Epithelial cell of proximal tubule (primary cell): ENCODE measurements around the gene HMBS. TPM values are rescaled to one million over a fixed set of nuclear protein-coding genes. Genes with fewer than 3 reads are reported as not detected.

ENCODE experiments used
- DNase-seq: peaks from one replicate; pipeline ENCODE4 v3.0.0-alpha.2; 2011; ENCODE audit warnings: low read depth
- H3K4me3 ChIP-seq: 2 replicates; pipeline ENCODE4 v1.5.1; 2011; ENCODE audit warnings: low read depth, mild to moderate bottlenecking, low read length
- CTCF ChIP-seq: conservative IDR thresholded peaks from 2 replicates; pipeline ENCODE4 v1.5.1; 2012; ENCODE audit warnings: low read depth, mild to moderate bottlenecking, low read length
- total RNA-seq: library from RNA; depleted of rRNA; stranded (reverse); fragments of >200 nt; gene quantifications from 2 replicates; pipeline ENCODE4 v1.2.3, GENCODE V29; 2015

The HMBS gene
- total RNA-seq, 1 donor from 2014 or later: 17.0 TPM

GRCh38 chr11:119093942-119094815 lies 9.5 kb downstream of the HMBS start:
- no peak for TF ChIP-seq CTCF
- H3K4me3 ChIP-seq: peak overlapping the region; percentile 82
- no peak for DNase-seq

- peak overlapping the region; percentile 82 for H3K4me3 ChIP-seq
- no peak for DNase-seq
- TF ChIP-seq CTCF: peak; percentile 67
These were observed 10.1 kb downstream of the HMBS start for GRCh38 chr11:119094816-119095065.

- peak overlapping the region; percentile 82 for H3K4me3 ChIP-seq
- DNase-seq: peak; percentile 94
- no peak for TF ChIP-seq CTCF
These were observed 10.6 kb downstream of the HMBS start for GRCh38 chr11:119095066-119095880.

GRCh38 chr11:119099711-119100110 lies 15.0 kb downstream of the HMBS start:
- no peak for DNase-seq
- H3K4me3 ChIP-seq: no peak overlapping the region
- no peak for TF ChIP-seq CTCF

- no peak for DNase-seq
- peak overlapping the region; percentile 75 for H3K4me3 ChIP-seq
- TF ChIP-seq CTCF: peak; percentile 64
These were observed 15.7 kb downstream of the HMBS start for GRCh38 chr11:119100246-119100970.

GRCh38 chr11:119100994-119101758 lies 16.5 kb downstream of the HMBS start:
- no peak for TF ChIP-seq CTCF
- DNase-seq: no peak
- H3K4me3 ChIP-seq: peak overlapping the region; percentile 75
